G401 (cell line): ENCODE results near the gene CHRDL2. TPM values are rescaled to one million over a fixed set of nuclear protein-coding genes. Genes with fewer than 3 reads are reported as not detected.

Source experiments
- DNase-seq: peaks from one replicate; pipeline ENCODE4 v3.0.0-alpha.2; 2015; ENCODE audit warnings: low spot score
- in situ Hi-C: cut with HindIII; loops from 2 replicates; pipeline ENCODE4 v1.10.0; 2016; ENCODE audit warnings: low sequenced_read_pairs, mixed read lengths
- total RNA-seq: library from RNA; depleted of rRNA; stranded (reverse); fragments of >200 nt; shearing (Covaris generic); gene quantifications from 2 replicates; pipeline ENCODE4 v1.2.3, GENCODE V29; 2014

CHRDL2 gene
- total RNA-seq, 1 experiment from 2014 or later = not detected

DNA sequence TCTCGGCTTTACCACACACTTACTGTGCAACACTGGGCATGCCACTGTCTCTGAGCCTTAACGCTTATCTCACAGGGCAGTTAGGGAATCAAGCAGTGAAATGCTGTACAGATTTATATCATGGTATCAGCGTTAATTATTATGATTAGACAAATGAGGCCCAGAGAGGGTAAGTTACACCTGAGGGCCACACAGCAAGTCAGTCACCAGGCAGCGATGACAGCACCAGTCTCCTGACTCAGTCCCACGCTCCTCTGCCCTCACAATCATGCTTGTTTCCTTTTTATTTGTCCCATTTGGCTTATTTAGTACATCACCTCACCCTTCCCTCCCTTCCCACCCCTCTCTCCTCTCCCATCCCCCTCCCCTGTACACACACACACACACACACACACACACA is 12.2 kb downstream of the CHRDL2 start:
- DNase-seq = no peak
- in situ Hi-C loops = no loop called here

DNA sequence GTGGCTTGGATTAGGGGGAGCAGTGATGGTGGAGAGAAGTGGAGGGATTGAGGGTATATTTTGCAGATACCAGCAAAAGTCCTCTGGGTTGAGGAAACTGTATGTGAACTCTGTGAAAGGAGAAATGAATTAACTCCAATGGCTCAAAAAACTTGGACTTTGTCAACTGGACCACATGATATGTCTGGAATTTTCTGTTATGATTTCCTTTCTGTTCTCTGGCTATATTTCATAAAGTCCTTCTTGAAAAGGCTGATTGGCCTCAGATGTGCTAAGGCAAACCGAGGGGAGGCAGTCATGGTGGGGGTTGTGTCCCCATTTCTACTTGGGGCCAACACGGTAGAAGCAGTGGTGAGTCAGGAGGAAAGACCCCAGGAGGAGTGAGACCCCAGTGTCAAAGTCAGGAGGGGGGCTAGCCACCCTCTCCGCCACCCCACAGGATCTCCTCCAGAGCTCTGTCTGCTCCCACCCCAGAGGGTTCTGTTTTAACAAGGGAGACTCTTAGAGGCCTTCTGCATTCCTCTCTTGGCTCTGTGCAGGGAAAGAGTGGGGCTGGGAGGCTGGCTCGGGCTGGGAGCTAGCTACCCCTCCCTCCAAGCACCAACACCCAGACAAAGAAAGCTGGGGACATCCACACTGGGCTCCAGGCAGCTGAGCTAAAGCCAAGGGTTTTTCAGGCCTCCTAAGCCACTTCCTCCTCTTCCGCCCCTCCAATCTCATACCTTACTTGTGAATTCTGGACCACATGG is 13.8 kb downstream of the CHRDL2 start:
- no peak for DNase-seq
- in situ Hi-C loops = no loop called here

- DNase-seq = no peak
- in situ Hi-C loops = no loop called here
Observed at GRCh38 chr11:74714904-74715303, 16.3 kb downstream of the CHRDL2 start.

DNA sequence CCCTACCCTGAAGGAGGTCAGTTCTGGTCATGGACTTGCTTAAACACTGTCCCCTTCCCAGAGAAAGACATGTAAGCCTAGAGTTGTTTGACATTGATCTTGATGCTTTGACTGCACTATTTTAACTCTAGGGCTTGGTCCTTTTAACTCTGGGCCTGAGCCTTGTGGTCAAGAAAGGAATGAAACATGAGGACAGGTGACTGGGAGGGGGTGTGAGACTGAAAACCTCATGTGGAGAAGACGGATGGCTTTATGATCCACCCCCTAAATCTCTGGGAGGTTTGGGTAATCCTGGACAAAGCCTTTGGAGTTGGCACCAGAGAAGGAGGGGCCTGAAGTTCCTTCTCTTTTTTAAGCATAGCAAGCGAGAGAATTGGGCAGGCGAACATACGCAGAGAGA is 17.5 kb downstream of the CHRDL2 start:
- in situ Hi-C loops = no loop called here
- DNase-seq = no peak

GRCh38 chr11:74710281-74710938 is 20.8 kb downstream of the CHRDL2 start:
- in situ Hi-C loops = no loop called here
- DNase-seq = no peak

- in situ Hi-C loops = no loop called here
- no peak for DNase-seq
Observed at GRCh38 chr11:74709175-74709574, 22.1 kb downstream of the CHRDL2 start.

DNA sequence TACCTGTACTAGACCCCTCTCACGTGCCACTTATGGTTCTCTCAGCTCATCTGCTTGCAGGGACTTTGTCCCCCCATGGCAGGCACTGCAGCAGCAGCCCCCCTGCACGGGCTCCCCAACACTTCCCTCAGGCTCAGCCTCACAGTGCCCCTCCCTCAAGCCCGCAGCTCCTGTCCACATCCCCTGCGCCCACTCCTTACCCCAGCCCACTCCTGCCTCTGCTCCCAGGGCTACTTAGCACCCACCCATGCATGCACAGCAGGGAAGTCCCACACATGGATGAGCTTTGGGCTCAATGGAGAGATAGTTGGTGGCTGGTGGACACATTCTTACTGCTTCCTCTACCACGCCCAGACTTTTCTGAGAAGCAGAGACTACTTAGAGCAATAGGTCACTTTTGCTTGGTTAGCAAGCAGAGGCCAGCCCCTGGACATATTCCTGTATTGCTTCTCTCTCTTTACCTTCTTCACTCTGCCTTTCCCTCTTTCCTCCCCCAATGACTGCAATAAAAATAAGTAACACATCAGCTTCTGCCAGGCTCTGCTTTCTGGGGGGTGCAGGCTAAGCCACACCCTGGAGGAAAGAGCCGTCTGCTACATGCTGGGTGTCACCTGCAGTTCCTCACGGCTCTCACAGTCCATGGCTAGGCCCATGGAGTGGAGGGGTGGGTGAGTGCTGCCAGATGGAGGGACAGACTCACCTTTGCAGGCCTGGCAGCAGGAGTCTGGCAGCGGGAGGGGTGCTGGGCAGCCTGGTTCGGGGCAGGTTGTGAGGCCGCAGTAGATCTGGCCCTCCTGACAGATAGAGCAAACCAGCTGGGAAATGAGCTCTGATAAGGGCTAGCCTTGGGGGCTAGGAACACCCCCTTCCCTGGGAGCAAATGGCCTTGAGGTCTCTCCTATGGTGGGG is 23.4 kb downstream of the CHRDL2 start:
- DNase-seq = peak; percentile 86
- in situ Hi-C loops = no loop called here

- DNase-seq = no peak
- in situ Hi-C loops = no loop called here
Observed at GRCh38 chr11:74707182-74707581, 24.0 kb downstream of the CHRDL2 start.

DNA sequence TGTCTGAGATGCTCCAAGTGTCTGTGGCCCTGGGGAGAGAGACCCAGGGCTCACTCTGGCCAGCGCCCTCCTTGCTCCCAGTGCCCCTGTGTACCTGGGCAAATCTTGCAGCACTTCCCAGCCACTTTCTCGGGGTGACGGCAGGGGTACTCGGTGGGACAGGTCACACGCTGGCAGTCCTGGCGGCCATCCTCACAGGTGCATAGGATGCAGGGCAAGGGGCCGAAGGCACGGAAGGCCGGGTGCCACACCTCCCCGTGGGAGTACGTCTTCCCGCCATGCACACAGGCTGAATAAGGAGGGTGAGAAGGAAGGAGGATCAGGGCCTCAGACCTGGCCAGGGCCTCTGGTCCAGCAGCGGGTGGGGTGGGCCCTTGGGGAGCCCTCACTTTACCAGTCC is 28.0 kb downstream of the CHRDL2 start:
- DNase-seq = no peak
- in situ Hi-C loops = no loop called here

DNA sequence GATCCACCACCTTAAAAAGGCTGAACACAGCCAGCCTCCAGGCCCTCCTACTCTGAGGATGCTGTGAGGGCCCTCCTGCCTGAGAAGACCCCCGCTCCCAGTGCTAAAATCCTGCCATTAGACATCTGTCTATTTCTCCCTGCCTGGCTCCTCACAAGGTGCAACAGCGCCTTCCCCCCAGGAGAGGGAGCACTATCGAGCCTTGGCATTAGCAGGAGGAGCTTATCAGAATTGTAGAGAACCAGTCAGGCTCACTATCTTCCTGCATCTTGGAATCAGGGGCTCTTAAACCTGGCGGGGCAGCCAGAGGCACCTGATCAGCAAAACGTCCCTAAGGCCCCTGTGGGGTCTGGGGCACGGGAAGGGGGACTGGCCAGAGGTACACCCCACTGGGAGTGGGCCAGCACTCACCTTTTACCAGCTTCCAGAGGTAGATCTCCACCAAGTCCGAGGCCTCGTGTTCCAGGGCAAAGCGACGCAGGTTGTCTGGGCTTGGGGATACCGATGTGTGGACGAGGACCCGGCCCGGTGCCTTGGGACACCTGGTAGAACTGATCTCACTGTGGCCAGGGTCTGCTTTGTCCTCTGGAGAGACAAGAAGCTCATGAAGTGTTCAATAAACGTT is 28.7 kb downstream of the CHRDL2 start:
- in situ Hi-C loops = no loop called here
- peak; percentile 72 for DNase-seq

- DNase-seq = no peak
- in situ Hi-C loops = no loop called here
Observed at GRCh38 chr11:74701351-74701750, 29.9 kb downstream of the CHRDL2 start.

GRCh38 chr11:74699615-74700396 is 31.4 kb downstream of the CHRDL2 start:
- in situ Hi-C loops = no loop called here
- peak; percentile 47 for DNase-seq

GRCh38 chr11:74697722-74698121 is 33.5 kb downstream of the CHRDL2 start:
- no peak for DNase-seq
- in situ Hi-C loops = no loop called here

- DNase-seq = no peak
Observed at GRCh38 chr11:74696939-74697675, 34.1 kb downstream of the CHRDL2 start.

DNA sequence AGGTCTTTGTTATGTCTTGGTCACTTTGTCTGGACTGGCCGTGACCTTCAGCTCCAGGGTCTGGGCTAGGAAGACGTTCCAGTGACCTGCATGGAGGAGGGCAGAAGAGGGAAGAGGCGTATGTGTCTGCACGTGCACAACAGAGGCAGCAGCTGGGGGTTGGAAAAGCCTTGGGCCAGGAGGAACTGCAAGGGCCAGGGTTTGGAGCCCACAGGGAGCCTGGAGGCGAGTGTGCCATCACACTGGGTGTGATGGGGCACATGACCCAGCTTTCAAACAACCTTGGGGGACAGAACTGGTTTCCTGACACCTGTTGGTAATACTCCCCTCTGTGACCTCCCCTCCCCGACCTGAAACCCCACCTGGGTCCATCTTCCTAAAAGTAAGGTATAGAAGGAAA is 34.7 kb downstream of the CHRDL2 start:
- no peak for DNase-seq
- in situ Hi-C loops = no loop called here

More at GRCh38 chr11:74696939-74697675, 34.1 kb downstream of the CHRDL2 start:
- in situ Hi-C loops = no loop called here

DNA sequence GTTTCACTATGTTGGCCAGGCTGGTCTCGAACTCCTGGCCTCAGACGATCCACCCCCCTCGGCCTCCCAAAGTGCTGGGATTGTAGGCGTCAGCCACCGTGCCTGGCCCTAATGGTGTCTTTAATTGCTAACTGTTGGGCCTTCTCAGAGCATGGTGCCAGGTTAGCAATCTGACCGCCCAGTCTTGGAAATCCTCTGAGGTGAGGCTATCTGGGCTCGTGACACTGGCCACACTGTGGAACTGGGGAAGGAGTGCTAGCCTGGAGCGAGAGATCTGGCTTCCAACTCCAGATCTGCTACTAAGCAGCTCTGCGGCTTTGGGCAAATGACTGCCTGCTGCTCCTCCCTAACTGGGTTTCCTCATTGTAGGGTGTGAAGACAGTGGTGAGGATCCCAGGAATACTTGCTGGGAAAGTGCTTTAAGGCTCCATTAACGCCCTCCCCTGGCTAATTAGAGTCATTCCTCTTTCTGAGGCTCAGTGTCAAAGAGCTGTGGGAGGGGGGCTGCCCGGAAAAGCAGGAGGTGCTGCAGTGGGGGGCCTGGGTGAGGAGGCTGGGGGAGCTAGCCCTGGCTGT is 35.4 kb downstream of the CHRDL2 start:
- in situ Hi-C loops = no loop called here
- no peak for DNase-seq

DNA sequence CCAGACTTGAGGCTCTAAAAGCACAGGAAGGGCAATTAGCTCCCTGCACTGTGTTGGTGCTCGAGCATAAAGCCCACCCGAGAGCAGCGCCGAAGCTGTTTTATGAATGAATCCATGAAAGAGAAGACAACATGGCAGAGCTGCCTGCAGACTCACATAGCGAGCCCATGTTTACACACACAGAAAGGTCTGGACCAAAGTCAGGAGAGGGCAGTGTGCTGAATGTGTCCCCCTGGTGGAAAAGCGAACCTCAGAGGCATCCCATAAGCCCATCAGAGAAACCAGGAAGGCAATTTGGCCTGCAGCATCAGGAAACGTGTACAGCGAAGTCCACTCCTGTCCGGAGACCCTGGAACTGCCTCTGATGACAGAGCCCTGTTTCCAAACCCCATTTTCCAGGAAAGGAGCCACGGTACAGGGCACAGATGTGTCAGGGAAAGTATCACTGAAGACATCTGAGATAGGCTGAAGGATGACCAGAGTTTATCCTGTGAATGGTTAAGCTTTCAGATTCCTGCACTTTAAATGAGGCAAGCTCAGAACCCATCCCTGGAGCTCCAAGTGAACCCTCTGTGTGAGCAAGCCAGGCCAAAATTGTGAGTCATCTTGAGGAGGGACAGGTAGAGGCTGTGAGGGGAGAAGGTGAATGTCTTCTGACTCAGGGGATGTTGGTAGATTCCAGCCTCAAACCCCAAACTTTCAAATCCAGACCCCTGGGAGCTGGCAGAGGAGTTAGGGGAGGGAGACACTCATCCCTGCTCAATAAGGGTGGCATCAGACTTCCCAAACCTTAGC is 36.9 kb downstream of the CHRDL2 start:
- in situ Hi-C loops = no loop called here
- DNase-seq = no peak
